IPS DF 6.9 (cell line): ENCODE data around the gene KIR3DL1.
"Not testable (repeated sequence)": the region's sequence is repeated elsewhere in the genome, so short reads cannot be mapped to it uniquely, and the experiment has no call there.

Source experiments
- DNase-seq: peaks from one replicate; pipeline ENCODE4 v3.0.0-alpha.2; 2013; ENCODE audit warnings: low read depth, low spot score
- H3K27ac ChIP-seq: one replicate; pipeline ENCODE4 v1.5.1; 2013; ENCODE audit warnings: low read length, control low read depth
- H3K27me3 ChIP-seq: 2 replicates; pipeline ENCODE4 v1.6.1; 2013; ENCODE audit warnings: mild to moderate bottlenecking, low read length; ENCODE audit not compliant: control insufficient read depth, insufficient read depth
- H3K36me3 ChIP-seq: 2 replicates; pipeline ENCODE4 v1.6.1; 2013; ENCODE audit warnings: low read length; ENCODE audit not compliant: control insufficient read depth, insufficient read depth
- H3K4me1 ChIP-seq: 2 replicates; pipeline ENCODE4 v1.6.1; 2013; ENCODE audit warnings: low read length; ENCODE audit not compliant: control insufficient read depth, insufficient read depth
- H3K4me3 ChIP-seq: 2 replicates; pipeline ENCODE4 v1.5.1; 2013; ENCODE audit warnings: mild to moderate bottlenecking, low read length
- H3K9me3 ChIP-seq: 2 replicates; pipeline ENCODE4 v1.6.1; 2013; ENCODE audit warnings: low read length, inconsistent platforms; ENCODE audit not compliant: control insufficient read depth, insufficient read depth
- WGBS: extraction: QIAGEN DNeasy Blood & Tissue Kit; methylation state at CpG from one replicate; pipeline ENCODE4 v1.1.7; 2013; ENCODE audit warnings: mixed read lengths, missing lambda C conversion rate; ENCODE audit not compliant: insufficient read length, insufficient coverage; 5-methylcytosine and 5-hydroxymethylcytosine counted together

Gene KIR3DL1

DNA sequence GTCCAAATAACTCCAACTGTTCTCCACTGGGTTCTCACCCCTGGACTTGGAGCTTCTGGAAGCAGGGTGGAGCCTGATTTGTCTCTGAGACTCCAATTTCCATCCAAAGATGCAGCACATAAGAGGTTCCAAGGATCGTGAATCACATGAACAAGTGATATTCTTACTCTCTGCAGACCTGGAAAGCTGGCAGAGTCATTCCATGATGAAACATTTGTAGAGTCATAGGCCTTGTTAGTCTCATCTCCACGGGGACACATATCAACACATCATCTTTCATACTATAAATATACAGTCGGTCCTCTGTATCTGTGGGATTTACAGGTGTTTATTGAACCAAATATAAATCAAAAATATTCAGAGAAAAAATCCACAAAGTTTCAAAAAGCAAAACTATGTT lies 1.7 kb upstream of the KIR3DL1 start:
- not testable (repeated sequence) for H3K27ac ChIP-seq, DNase-seq, H3K4me1 ChIP-seq, H3K27me3 ChIP-seq, H3K36me3 ChIP-seq, H3K4me3 ChIP-seq
- peaks cover 16% of the 10 kb centered on the region for H3K9me3 ChIP-seq
- no CpG with 5 or more reads among the region's 3 CpGs for WGBS

DNA sequence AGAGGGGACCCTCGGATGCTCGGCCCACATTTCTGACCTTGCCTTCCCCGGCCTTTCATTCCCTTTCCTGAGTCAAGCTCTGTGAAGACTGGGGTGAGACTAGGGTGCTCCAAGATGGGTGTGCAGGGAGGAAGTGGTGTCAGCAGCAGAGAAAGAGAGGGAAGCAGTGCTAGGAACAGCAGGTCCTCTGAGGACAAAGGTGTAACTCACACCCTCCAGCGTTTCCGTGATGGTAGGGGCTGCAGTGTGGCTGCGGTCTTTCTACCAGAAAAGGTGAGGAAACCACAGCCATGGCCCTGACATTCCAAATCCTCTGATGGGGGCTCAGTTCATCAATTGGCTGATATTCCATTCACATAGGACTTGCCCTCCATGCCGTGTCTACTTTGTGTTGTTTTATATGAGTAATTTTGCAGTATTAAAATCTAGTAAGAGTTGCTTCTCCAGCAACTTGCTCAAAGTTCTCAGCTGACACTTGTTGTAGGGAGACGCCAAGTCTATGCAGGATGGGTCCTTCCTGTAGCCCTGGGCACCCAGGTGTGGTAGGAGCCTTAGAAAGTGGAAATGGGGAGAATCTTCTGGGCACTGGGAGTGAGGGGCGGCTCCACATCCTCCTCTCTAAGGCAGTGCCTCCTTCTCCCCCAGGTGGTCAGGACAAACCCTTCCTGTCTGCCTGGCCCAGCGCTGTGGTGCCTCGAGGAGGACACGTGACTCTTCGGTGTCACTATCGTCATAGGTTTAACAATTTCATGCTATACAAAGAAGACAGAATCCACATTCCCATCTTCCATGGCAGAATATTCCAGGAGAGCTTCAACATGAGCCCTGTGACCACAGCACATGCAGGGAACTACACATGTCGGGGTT lies 1.6 kb downstream of the KIR3DL1 start:
- H3K4me1 ChIP-seq, result no peaks in the 10 kb centered on the region
- H3K36me3 ChIP-seq, result no peaks in the 10 kb centered on the region
- no peak for DNase-seq
- no CpG with 5 or more reads among the region's 15 CpGs for WGBS
- H3K27me3 ChIP-seq, result no peaks in the 10 kb centered on the region
- H3K4me3 ChIP-seq, result no peak overlapping the region
- H3K27ac ChIP-seq, result no peak overlapping the region
- peaks cover 15% of the 10 kb centered on the region for H3K9me3 ChIP-seq

GRCh38 chr19:54824416-54824815 lies 8.1 kb downstream of the KIR3DL1 start:
- not testable (repeated sequence) for H3K36me3 ChIP-seq, H3K27ac ChIP-seq, H3K9me3 ChIP-seq, DNase-seq, H3K4me1 ChIP-seq, H3K4me3 ChIP-seq, H3K27me3 ChIP-seq
- no CpG with 5 or more reads among the region's 4 CpGs for WGBS

DNA sequence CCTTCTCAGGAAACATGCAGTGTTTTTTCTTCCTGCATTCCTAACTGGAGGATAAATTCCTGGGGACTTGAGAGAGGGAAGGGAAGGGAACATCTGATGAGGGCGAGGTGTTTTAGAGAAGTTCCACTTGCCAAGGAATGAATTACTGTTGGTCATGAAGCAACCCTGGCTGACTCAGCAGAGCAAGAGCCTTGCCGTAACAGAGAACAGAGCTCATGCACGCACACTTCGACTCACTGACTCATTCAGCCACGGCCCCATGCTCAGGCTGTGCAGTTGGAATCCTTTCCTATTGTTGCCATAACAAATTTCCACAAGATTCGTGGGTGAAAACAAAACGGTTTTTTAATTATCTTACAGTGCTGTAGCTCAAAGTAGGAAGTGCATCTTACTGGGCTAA lies 9.1 kb downstream of the KIR3DL1 start:
- H3K27me3 ChIP-seq, H3K36me3 ChIP-seq, H3K27ac ChIP-seq, H3K9me3 ChIP-seq, DNase-seq, H3K4me3 ChIP-seq, H3K4me1 ChIP-seq: not testable (repeated sequence)
- WGBS, result no CpG with 5 or more reads among the region's 7 CpGs

- H3K36me3 ChIP-seq, H3K4me3 ChIP-seq, H3K9me3 ChIP-seq, DNase-seq, H3K27ac ChIP-seq, H3K27me3 ChIP-seq, H3K4me1 ChIP-seq: not testable (repeated sequence)
- no CpG with 5 or more reads among the region's 8 CpGs for WGBS
Measured at GRCh38 chr19:54828064-54828463, 11.8 kb downstream of the KIR3DL1 start.

DNA sequence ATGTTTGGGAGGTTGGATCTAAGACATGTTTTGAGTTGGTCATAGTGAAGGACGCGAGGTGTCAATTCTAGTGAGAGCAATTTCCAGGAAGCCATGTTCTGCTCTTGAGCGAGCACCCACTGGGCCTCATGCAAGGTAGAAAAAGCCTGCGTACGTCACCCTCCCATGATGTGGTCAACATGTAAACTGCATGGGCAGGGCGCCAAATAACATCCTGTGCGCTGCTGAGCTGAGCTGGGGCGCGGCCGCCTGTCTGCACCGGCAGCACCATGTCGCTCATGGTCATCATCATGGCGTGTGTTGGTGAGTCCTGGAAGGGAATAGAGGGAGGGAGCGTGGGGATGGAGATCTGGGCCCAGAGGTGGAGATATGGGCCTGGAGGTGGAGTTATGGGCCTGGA lies 16.2 kb downstream of the KIR3DL1 start, which contains the start of gene KIR2DS4:
KIR2DS4 (plus strand) TSS at position 181 of the 400 bp plus-strand sequence.
- WGBS, result no CpG with 5 or more reads among the region's 14 CpGs
- not testable (repeated sequence) for H3K27ac ChIP-seq, H3K27me3 ChIP-seq, H3K4me3 ChIP-seq, H3K4me1 ChIP-seq, DNase-seq, H3K36me3 ChIP-seq
- peaks cover 14% of the 10 kb centered on the region for H3K9me3 ChIP-seq

GRCh38 chr19:54835126-54835525 lies 18.9 kb downstream of the KIR3DL1 start:
- not testable (repeated sequence) for DNase-seq, H3K4me3 ChIP-seq, H3K4me1 ChIP-seq, H3K36me3 ChIP-seq, H3K27me3 ChIP-seq, H3K27ac ChIP-seq
- H3K9me3 ChIP-seq, result peaks cover 18% of the 10 kb centered on the region
- no CpG with 5 or more reads among the region's 5 CpGs for WGBS

DNA sequence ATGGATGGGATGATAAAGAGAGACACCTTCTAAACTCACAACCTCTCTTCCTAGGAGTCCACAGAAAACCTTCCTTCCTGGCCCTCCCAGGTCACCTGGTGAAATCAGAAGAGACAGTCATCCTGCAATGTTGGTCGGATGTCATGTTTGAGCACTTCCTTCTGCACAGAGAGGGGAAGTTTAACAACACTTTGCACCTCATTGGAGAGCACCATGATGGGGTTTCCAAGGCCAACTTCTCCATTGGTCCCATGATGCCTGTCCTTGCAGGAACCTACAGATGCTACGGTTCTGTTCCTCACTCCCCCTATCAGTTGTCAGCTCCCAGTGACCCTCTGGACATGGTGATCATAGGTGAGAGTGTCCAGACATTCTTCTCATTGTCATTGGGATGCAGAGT lies 21.3 kb downstream of the KIR3DL1 start:
- not testable (repeated sequence) for H3K27ac ChIP-seq, DNase-seq, H3K27me3 ChIP-seq, H3K4me3 ChIP-seq, H3K36me3 ChIP-seq, H3K4me1 ChIP-seq
- no CpG with 5 or more reads among the region's 2 CpGs for WGBS
- peaks cover 18% of the 10 kb centered on the region for H3K9me3 ChIP-seq

- not testable (repeated sequence) for H3K4me1 ChIP-seq, H3K36me3 ChIP-seq, H3K27ac ChIP-seq, H3K4me3 ChIP-seq, DNase-seq, H3K27me3 ChIP-seq
- peaks cover 11% of the 10 kb centered on the region for H3K9me3 ChIP-seq
- WGBS, result no CpG with 5 or more reads among the region's 8 CpGs
Measured at GRCh38 chr19:54843171-54843570, 26.9 kb downstream of the KIR3DL1 start.

GRCh38 chr19:54850061-54850640 lies 33.9 kb downstream of the KIR3DL1 start, which contains the start of gene KIR3DL2:
Gene KIR3DL2, plus strand, starts transcription at chr19:54850443. Its CDS starts 33 bp downstream, at chr19:54850476.
- not testable (repeated sequence) for H3K4me3 ChIP-seq, DNase-seq, H3K27ac ChIP-seq, H3K36me3 ChIP-seq, H3K27me3 ChIP-seq, H3K4me1 ChIP-seq
- WGBS, result no CpG with 5 or more reads among the region's 16 CpGs
- peaks cover 15% of the 10 kb centered on the region for H3K9me3 ChIP-seq
